OCI-LY7 (cell line): ENCODE results near the gene FRMPD3. TPM values are rescaled to one million over a fixed set of nuclear protein-coding genes. Genes with fewer than 3 reads are reported as not detected.

Source experiments
- BruUV-seq: library from RNA; stranded (reverse); fragments of 400-500 nt; replicated peaks from 2 replicates; lab custom pipeline; 2021; lab: Mats Ljungman, UMichigan
- CTCF ChIA-PET: fragments of 300-600 bp; sonication (Branson Sonifier 250); formaldehyde crosslinking; loops from one replicate; lab custom pipeline; 2022; ENCODE audit warnings: antibody characterized with exemption; ENCODE audit not compliant: unreplicated experiment; lab: Charles Lee
- POLR2A ChIA-PET: fragments of 300-600 bp; sonication (Branson Sonifier 250); formaldehyde crosslinking; loops from one replicate; lab custom pipeline; 2022; ENCODE audit warnings: antibody characterized with exemption; lab: Charles Lee
- DNase-seq: peaks from one replicate; pipeline ENCODE4 v3.0.0-alpha.2; 2015; ENCODE audit warnings: low spot score
- H2AFZ ChIP-seq: fragments of 200-600 bp; sonication (generic), shearing (Covaris generic); 2 replicates; pipeline ENCODE4 v1.6.1; 2014; ENCODE audit warnings: mild to moderate bottlenecking, antibody characterized with exemption, low read length, moderate library complexity
- H3K27ac ChIP-seq: fragments of 200-600 bp; sonication (generic); 2 replicates; pipeline ENCODE4 v1.5.1; 2014; ENCODE audit warnings: mixed run types, low read depth, mild to moderate bottlenecking, moderate library complexity, low read length, inconsistent platforms; ENCODE audit not compliant: poor library complexity, severe bottlenecking
- H3K36me3 ChIP-seq: fragments of 200-600 bp; sonication (generic); 2 replicates; pipeline ENCODE4 v1.6.1; 2014; ENCODE audit warnings: mild to moderate bottlenecking, antibody characterized with exemption, low read length, moderate library complexity, mixed read lengths; ENCODE audit not compliant: insufficient read depth
- H3K4me1 ChIP-seq: fragments of 200-600 bp; sonication (generic); 2 replicates; pipeline ENCODE4 v1.5.1; 2014; ENCODE audit warnings: mild to moderate bottlenecking, low read length; ENCODE audit not compliant: insufficient read depth, poor library complexity, severe bottlenecking
- H3K4me2 ChIP-seq: fragments of 200-600 bp; sonication (generic); 2 replicates; pipeline ENCODE4 v1.6.1; 2014; ENCODE audit warnings: mild to moderate bottlenecking, low read length
- H3K4me3 ChIP-seq: fragments of 200-600 bp; sonication (generic); 2 replicates; pipeline ENCODE4 v1.5.1; 2014; ENCODE audit warnings: mild to moderate bottlenecking, low read depth, low read length; ENCODE audit not compliant: poor library complexity, severe bottlenecking
- H3K79me2 ChIP-seq: fragments of 200-600 bp; sonication (generic); 2 replicates; pipeline ENCODE4 v1.6.1; 2016; ENCODE audit warnings: low read depth, mild to moderate bottlenecking, low read length, moderate library complexity, mixed read lengths; ENCODE audit not compliant: insufficient read depth
- H3K9me2 ChIP-seq: fragments of 200-600 bp; sonication (generic); 2 replicates; pipeline ENCODE4 v1.6.1; 2016; ENCODE audit warnings: mild to moderate bottlenecking, low read length, mixed read lengths; ENCODE audit not compliant: insufficient read depth
- H3K9me3 ChIP-seq: fragments of 200-600 bp; sonication (generic); 2 replicates; pipeline ENCODE4 v1.6.1; 2014; ENCODE audit warnings: mild to moderate bottlenecking, mixed run types, low read length, mixed read lengths
- H4K20me1 ChIP-seq: fragments of 200-600 bp; sonication (generic); 2 replicates; pipeline ENCODE4 v1.6.1; 2014; ENCODE audit warnings: mild to moderate bottlenecking, antibody characterized with exemption, low read length, moderate library complexity, mixed read lengths; ENCODE audit not compliant: insufficient read depth
- EZH2phosphoT487 ChIP-seq: fragments of 200-600 bp; sonication (generic); IDR thresholded peaks from 2 replicates; pipeline ENCODE4 v1.6.1; 2018; ENCODE audit warnings: low read depth, borderline replicate concordance, mild to moderate bottlenecking, mixed run types, antibody characterized with exemption, low read length, moderate library complexity, mixed read lengths
- intact Hi-C: fragments of 100-400 bp; cut with micrococcal nuclease; formaldehyde crosslinking; loops from one replicate; pipeline ENCODE4 v1.10.0; 2022; ENCODE audit not compliant: unreplicated experiment
- total RNA-seq, 2 experiments: library from RNA; depleted of rRNA in 1 of 2; stranded (reverse); fragments of >200 nt in 1 of 2; shearing (Covaris generic) in 1 of 2; gene quantifications; 2 replicates each; pipeline ENCODE4 v1.2.3, GENCODE V29; 2014 to 2022
- TF ChIP-seq, protein P1 (sequence below): fragments of 200-600 bp; sonication (generic); conservative IDR thresholded peaks from 2 replicates; pipeline ENCODE4 v1.5.1; 2014; ENCODE audit warnings: mild to moderate bottlenecking, antibody characterized with exemption, low read length, moderate library complexity, mixed read lengths

The FRMPD3 gene
- total RNA-seq, 2 experiments from 2014 or later = 6.5 to 12.3 TPM

DNA sequence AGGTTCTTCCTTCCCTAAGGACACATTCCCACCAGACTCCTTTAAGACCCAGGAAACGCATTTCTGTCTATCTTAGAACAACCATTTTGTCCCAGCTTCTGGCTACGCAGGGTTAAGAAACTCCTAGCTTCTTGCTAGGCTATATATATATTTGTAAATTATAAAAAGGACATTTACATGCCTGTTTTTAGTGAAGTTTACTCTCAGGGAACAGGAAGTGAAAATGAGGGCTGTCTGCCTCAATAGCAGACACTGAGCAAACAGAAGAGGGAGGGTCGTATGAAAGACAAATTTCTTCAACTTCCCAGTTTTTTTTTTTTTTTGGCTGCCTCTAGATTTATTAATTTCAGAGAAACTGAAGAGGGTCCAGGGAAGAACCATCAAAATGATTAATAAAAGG is 9.3 kb upstream of the FRMPD3 start:
- Histone ChIP-seq H4K20me1 (no peaks in the 10 kb centered on the region), H3K9me3 (no peaks in the 10 kb centered on the region), H2AFZ (peak overlapping the region; percentile 92), H3K36me3 (no peaks in the 10 kb centered on the region), H3K9me2 (no peaks in the 10 kb centered on the region), H3K4me3 (peak overlapping the region; percentile 39), H3K79me2 (no peaks in the 10 kb centered on the region), H3K27ac (peak overlapping the region; percentile 59), H3K4me2 (peak overlapping the region; percentile 70), H3K4me1 (peaks cover 60% of the 10 kb centered on the region)
- DNase-seq = peak; percentile 43
- TF ChIP-seq EZH2phosphoT487 = no peak
- TF ChIP-seq, protein P1, sequence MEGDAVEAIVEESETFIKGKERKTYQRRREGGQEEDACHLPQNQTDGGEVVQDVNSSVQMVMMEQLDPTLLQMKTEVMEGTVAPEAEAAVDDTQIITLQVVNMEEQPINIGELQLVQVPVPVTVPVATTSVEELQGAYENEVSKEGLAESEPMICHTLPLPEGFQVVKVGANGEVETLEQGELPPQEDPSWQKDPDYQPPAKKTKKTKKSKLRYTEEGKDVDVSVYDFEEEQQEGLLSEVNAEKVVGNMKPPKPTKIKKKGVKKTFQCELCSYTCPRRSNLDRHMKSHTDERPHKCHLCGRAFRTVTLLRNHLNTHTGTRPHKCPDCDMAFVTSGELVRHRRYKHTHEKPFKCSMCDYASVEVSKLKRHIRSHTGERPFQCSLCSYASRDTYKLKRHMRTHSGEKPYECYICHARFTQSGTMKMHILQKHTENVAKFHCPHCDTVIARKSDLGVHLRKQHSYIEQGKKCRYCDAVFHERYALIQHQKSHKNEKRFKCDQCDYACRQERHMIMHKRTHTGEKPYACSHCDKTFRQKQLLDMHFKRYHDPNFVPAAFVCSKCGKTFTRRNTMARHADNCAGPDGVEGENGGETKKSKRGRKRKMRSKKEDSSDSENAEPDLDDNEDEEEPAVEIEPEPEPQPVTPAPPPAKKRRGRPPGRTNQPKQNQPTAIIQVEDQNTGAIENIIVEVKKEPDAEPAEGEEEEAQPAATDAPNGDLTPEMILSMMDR = no peak
- no TSS peak for BruUV-seq
- intact Hi-C loops = loop anchor here (10.0 kb wide), 1 partner anchor 445 kb away; no protein-coding TSS in a partner anchor
- ChIA-PET POLR2A (interaction anchor here (0.7 to 2.1 kb wide), 8 partner anchors 8 to 316 kb away, joined by 3 to 10 read pairs (median 6); no protein-coding TSS in a partner anchor), CTCF (no interaction called here)

GRCh38 chrX:107440692-107441091 is 8.8 kb upstream of the FRMPD3 start:
- Histone ChIP-seq H3K36me3 (no peaks in the 10 kb centered on the region), H3K9me2 (no peaks in the 10 kb centered on the region), H2AFZ (peak overlapping the region; percentile 92), H3K9me3 (no peaks in the 10 kb centered on the region), H3K79me2 (no peaks in the 10 kb centered on the region), H3K27ac (peak overlapping the region; percentile 59), H3K4me3 (peak overlapping the region; percentile 39), H3K4me2 (peak overlapping the region; percentile 70), H3K4me1 (peaks cover 60% of the 10 kb centered on the region), H4K20me1 (no peaks in the 10 kb centered on the region)
- ChIA-PET POLR2A (interaction anchor here (1.2 to 2.1 kb wide), 3 partner anchors 8 to 277 kb away, joined by 5 to 10 read pairs (median 6); no protein-coding TSS in a partner anchor), CTCF (no interaction called here)
- no peak for TF ChIP-seq EZH2phosphoT487
- TF ChIP-seq, protein P1 = no peak
- no peak for DNase-seq
- intact Hi-C loops = loop anchor here (10.0 kb wide), 1 partner anchor 446 kb away; no protein-coding TSS in a partner anchor
- BruUV-seq = no TSS peak

- ChIA-PET POLR2A (interaction anchor here (1.3 to 1.5 kb wide), 2 partner anchors 8 to 828 kb away, joined by 3 to 4 read pairs; no protein-coding TSS in a partner anchor), CTCF (no interaction called here)
- Histone ChIP-seq H3K36me3 (no peaks in the 10 kb centered on the region), H3K4me3 (no peak overlapping the region), H2AFZ (no peak overlapping the region; the same call in 1 of the 2 replicates), H3K9me2 (no peaks in the 10 kb centered on the region), H3K4me1 (peaks cover 81% of the 10 kb centered on the region), H3K4me2 (no peak overlapping the region), H4K20me1 (no peaks in the 10 kb centered on the region), H3K79me2 (no peaks in the 10 kb centered on the region), H3K9me3 (no peaks in the 10 kb centered on the region), H3K27ac (no peak overlapping the region)
- TF ChIP-seq, protein P1 = no peak
- TF ChIP-seq EZH2phosphoT487 = no peak
- intact Hi-C loops = loop anchor here (10.0 kb wide), 1 partner anchor 448 kb away; no protein-coding TSS in a partner anchor
- DNase-seq = no peak
- BruUV-seq = no TSS peak
Observed at GRCh38 chrX:107442914-107443527, 6.4 kb upstream of the FRMPD3 start.
